Measurements from ENCODE around the gene ACTR1B. TPM values are rescaled to one million over a fixed set of nuclear protein-coding genes. Genes with fewer than 3 reads are reported as not detected.
"Not testable (repeated sequence)": the region's sequence is repeated elsewhere in the genome, so short reads cannot be mapped to it uniquely, and the experiment has no call there.

The ACTR1B gene
- total RNA-seq: 10 to 100 TPM; 47.3 to 82.3 (median 78.4) TPM

GRCh38 chr2:97663962-97664635 lies at the start of gene ACTR1B:
Gene ACTR1B, minus strand, starts transcription at chr2:97664044. Its CDS starts 154 bp downstream, at chr2:97663890.
- H3K4me3 ChIP-seq (ENCODE audit: low read depth, poor library complexity, severe bottlenecking): peak within 1 kb of the TSS; percentile 60
- TF ChIP-seq CTCF (IDR thresholded peaks at IDR 0.05): no peak
- peak in 1 of 2 donors; percentile 23 for TF ChIP-seq POLR2A (IDR thresholded peaks at IDR 0.05)
- intact Hi-C loops (cut with DNase I; ENCODE audit: low total_unique reads): no loop called here
- WGBS, 2 donors: 0 to 1% methylated on average over 42 to 59 of the region's 60 CpGs
- peak; percentile 96 to 99 for DNase-seq (ENCODE audit: low spot score in 2 of 2)

GRCh38 chr2:97712693-97713295 lies 49.0 kb upstream of the ACTR1B start:
- intact Hi-C loops (cut with DNase I; ENCODE audit: low total_unique reads): no loop called here
- TF ChIP-seq CTCF (IDR thresholded peaks at IDR 0.05): no peak
- no peak for TF ChIP-seq POLR2A (IDR thresholded peaks at IDR 0.05)
- no peak overlapping the region for H3K4me3 ChIP-seq (ENCODE audit: low read depth, poor library complexity, severe bottlenecking)
- 71 to 72% methylated on average over 9 of the region's 11 CpGs for WGBS, 2 donors
- peak in 1 of 2 donors; percentile 85 for DNase-seq (ENCODE audit: low spot score in 2 of 2)

- H3K4me3 ChIP-seq (ENCODE audit: low read depth, poor library complexity, severe bottlenecking); intact Hi-C loops (cut with DNase I; ENCODE audit: low total_unique reads): not testable (repeated sequence)
- peak in 1 of 2 donors; percentile 37 for DNase-seq (ENCODE audit: low spot score in 2 of 2)
- 83 to 85% methylated on average over 9 of the region's 9 CpGs for WGBS, 2 donors
Observed at GRCh38 chr2:97712175-97712574, 48.3 kb upstream of the ACTR1B start.

GRCh38 chr2:97711394-97711711 lies 47.5 kb upstream of the ACTR1B start:
- 81% methylated on average over 6 of the region's 6 CpGs for WGBS, 2 donors

GRCh38 chr2:97708608-97709007 lies 44.8 kb upstream of the ACTR1B start:
- WGBS, 2 donors: 88 to 90% methylated on average over 8 of the region's 8 CpGs
- peak in 1 of 2 donors; percentile 42 for DNase-seq (ENCODE audit: low spot score in 2 of 2)
- intact Hi-C loops (cut with DNase I; ENCODE audit: low total_unique reads): loop anchor here (10.0 kb wide), 1 partner anchor 676 kb away; no protein-coding TSS in a partner anchor
- no peak for TF ChIP-seq CTCF (IDR thresholded peaks at IDR 0.05)
- no peak for TF ChIP-seq POLR2A (IDR thresholded peaks at IDR 0.05)
- H3K4me3 ChIP-seq (ENCODE audit: low read depth, poor library complexity, severe bottlenecking): no peak overlapping the region

More at GRCh38 chr2:97711394-97711711, 47.5 kb upstream of the ACTR1B start:
- no peak overlapping the region for H3K4me3 ChIP-seq (ENCODE audit: low read depth, poor library complexity, severe bottlenecking)
- TF ChIP-seq CTCF (IDR thresholded peaks at IDR 0.05) (no peak), POLR2A (IDR thresholded peaks at IDR 0.05) (no peak)
- intact Hi-C loops (cut with DNase I; ENCODE audit: low total_unique reads): no loop called here
- no peak for DNase-seq (ENCODE audit: low spot score in 2 of 2)

GRCh38 chr2:97708048-97708380 lies 44.2 kb upstream of the ACTR1B start:
- peak in 1 of 2 donors; percentile 68 for DNase-seq (ENCODE audit: low spot score in 2 of 2)
- 86 to 88% methylated on average over 4 of the region's 4 CpGs for WGBS, 2 donors
- intact Hi-C loops (cut with DNase I; ENCODE audit: low total_unique reads): loop anchor here (10.0 kb wide), 1 partner anchor 677 kb away; no protein-coding TSS in a partner anchor
- H3K4me3 ChIP-seq (ENCODE audit: low read depth, poor library complexity, severe bottlenecking): no peak overlapping the region
- TF ChIP-seq POLR2A (IDR thresholded peaks at IDR 0.05) (no peak), CTCF (IDR thresholded peaks at IDR 0.05) (no peak)

All from lower leg skin (tissue), 4 donors.